Measurements from ENCODE around the gene ESPN.
"Not testable (repeated sequence)": the region's sequence is repeated elsewhere in the genome, so short reads cannot be mapped to it uniquely, and the experiment has no call there.

The ESPN gene

DNA sequence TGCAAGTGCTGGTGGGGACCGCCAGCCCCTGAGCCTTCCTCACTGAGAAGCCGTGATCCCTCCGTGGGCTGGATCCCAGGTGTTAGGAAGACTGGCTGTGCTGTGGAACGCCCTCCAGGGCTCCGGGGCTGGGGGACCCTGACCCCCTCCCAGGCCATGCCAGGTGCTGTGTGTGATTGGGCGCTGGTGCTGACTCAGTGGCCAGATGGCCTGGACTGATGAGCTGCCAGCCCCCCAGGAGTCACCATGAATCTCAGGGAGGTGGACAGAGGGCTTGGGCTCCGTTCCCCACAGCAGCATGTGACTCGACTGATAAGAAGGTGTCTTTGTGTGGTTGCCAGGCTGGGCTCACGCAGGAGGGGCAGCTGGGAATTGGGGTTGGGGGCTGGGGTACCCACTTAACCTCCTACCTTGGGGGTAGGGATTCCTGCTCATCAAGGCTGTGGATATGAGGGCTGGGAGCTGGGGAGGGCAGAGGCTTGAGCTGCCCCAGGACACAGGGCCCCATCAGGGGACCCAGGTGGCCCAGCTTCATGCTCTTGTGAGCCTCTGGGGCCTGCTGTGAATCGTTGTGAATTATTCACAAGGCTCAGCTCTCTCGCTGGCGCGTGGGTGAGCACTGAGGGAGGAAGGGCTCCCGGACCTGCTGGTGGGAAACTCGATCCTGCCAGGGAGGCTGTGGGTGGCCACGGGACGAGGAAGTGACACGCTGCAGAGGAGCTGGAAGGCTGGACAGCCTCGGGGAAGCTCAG is 5.3 kb downstream of the ESPN start:
- not testable (repeated sequence) for DNase-seq

DNA sequence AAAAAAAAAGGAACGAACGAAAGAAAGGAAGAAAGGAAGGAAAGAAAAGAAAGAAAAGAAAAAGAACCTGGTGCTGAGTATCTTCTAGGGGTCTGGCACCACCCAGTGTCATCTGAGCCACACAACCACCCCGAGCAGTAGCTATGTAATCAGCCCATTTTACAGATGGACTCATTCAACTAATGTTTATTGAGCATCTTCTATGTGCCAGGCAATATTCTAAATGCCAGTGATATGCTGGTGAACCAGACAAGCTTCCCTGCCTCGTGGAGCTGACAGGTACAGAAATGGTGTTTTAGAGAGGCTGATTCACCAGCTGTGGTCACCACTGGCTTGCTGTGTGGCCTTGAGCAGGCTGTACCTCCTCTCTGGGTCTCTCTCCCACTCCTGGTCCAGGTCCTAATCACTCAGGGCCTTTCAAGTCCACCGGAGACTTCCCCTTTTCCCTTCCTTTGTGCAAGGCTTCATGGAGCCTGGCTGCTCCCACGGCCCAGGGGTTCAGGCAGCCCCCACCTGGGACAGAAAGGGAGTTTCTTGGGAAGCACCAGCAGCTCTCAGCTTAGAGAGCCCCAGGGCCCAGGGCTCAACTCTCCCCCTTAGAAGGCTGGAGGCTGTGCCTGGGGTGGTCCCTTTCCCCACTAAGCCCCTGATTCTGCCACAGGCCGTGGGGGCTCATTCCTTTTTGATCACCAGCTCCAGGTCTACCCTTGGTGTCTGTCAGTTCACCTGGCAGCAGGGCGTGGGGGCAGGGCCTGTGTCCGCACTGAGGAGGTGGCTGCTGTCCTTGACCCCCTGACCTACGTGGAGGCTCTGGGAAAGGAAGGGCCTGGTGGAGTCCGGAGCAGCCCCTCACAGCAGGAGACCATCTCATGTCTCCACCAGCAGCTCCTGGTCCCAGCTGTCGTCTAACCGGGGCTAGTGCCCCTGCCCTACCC is 7.3 kb downstream of the ESPN start:
- not testable (repeated sequence) for DNase-seq

DNA sequence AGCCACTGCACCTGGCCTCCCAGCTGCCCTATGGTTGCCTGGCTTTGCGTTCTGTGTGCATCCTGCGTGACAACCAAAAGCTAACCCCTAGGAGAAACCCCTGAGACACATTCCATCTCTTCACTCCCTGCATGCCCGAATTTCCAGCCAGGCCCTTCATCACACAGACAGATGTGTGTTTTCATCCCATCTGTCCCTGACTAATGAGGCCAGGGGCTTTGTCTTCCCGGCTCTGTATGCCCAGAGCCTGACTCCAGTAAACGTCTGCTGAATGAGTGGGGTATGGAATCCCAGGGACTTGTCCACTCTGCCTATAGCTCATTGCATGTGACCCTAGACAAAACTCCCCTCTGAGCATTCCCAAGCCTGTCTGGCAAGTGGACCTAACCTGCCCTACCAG is 9.6 kb downstream of the ESPN start:
- DNase-seq: no peak

DNA sequence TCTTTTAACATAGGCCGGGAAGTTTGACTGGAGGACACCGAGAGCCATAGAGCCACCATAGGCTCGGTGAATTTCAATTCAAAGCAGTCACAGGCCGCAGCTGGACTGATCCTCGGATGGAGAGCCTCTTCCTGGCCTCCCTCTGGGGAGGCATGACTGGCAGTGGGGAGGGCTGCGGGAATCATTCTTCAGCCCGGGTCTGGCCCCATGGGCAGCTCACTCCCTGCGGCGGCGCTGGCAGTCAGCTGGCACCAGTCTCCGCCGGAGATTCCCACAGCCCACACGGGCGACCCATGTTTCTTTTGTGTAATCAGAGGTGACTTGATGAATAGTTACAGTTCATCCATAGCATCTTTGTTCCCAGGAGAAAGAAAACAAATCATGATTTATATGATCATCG is 10.6 kb downstream of the ESPN start:
- no peak for DNase-seq

DNA sequence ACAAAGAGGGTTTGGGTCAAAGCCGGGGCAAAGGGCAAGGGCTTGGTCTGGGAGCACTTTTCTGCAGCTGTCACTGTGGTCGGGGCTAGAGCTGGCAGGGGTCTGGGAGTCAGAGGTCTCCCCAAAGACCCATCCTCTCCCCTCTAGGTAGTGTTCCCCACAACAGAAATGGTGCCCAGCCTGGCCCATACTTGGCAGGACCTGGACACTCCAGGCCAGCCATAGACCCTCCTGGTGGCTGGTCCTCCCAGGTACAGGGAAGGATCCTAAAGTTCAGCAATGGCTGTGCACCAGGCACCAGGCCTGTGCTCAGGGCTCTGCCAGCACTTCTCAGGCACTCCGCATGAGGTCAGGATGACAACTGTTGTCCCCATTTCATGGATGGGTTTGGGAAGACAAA is 11.0 kb downstream of the ESPN start:
- no peak for DNase-seq

DNA sequence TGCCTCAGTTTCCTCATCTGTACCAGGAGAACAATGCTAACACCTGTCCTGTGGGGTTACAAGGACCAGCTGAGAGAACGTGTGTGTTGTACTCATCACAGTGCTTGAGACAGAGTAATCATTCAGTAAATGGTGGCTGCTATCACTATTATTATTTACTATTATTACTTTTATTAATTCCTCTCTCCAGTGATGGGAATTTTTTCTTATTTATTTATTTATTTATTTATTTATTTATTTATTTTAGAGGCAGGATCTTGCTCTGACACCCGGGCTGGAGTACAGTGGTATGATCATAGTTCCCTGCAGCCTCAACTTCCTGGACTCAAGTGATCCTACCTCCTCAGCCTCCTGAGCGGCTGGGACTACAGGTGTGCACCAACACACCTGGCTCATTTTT is 11.7 kb downstream of the ESPN start:
- DNase-seq: not testable (repeated sequence)

DNA sequence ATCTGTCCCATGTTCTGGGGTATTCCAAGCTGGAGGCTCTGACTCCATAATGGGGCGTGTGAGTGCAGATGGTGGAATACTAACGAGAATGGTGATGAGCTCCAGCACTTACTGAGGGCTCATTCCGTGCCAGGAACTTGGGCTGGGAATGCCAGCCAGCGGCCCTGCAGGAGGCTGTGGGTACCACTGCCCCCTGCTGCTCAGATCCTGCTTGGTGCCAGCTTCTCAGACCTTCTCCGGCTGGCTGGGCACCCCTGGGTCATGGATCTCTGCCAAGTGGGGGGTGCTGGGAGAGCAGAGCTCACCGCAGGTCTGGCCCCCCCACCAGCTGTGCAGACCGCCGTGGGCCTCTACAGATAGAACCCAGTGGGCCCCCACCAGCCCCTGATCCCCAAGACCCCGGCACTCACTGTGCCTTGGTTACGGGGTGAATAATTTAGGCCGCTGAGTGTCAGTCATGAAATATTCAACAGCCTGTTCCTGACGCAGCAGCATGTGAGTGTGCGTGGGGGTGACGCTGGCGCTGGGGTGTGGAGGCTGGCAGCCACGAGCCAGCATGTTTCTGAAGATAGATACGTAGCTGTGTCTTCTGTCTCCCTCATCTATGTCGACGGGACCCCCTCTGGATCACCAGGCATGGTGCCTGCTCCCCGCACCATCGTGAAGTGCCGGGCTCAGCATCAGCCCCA is 12.6 kb downstream of the ESPN start:
- DNase-seq: peak in 10 of 14 donors; percentile 8 to 83 (median 28)

DNA sequence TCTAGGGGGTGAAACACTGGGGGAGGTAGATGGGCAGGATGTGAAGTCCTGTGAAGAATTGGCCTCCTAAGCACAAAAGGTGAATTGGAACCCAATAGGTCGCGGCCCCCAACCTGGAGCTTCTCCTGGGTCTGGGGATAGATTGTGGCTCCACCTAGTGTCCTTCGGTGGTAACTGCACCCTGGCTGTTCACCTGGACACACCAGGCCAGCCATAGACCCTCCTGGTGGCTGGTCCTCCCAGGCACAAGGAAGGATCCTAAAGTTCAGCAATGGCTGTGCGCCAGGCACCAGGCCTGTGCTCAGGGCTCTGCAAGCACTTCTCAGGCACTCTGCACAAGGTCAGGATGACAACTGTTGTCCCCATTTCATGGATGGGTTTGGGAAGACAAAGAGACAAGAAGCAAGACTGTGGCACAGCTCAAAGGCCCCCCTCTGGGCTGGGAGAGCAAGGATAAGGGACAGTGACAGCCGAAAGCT is 13.5 kb downstream of the ESPN start:
- peak in 11 of 14 donors; percentile 5 to 61 (median 23) for DNase-seq

DNA sequence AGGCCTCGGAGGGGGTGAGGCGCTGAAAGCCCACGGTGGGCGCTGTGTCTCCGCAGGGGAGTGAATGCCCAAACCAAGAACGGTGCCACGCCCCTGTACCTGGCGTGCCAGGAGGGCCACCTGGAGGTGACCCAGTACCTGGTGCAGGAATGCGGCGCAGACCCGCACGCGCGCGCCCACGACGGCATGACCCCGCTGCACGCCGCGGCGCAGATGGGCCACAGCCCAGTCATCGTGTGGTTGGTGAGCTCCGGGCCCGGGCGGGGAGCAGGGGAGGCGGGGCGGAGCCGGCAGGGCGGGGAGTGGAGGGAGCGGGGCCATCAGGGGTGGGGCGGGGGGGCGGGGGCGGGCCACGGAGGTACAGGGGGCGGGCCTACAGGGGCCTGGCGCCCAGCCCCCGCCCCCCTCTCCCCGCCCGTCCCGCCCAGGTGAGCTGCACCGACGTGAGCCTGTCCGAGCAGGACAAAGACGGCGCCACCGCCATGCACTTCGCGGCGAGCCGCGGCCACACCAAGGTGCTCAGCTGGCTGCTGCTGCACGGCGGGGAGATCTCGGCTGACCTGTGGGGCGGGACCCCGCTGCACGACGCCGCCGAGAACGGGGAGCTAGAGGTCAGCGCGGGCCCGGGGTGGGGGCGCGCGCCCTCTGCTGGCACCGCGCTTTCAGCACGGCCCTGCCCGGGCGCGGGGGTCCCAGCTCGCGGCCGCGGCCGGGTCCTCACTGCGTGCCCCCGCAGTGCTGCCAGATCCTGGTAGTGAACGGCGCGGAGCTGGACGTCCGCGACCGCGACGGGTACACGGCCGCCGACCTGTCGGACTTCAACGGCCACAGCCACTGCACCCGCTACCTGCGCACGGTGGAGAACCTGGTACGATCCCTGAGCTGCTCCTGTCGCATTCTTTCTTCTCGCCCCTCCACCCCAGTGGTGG is 15.9 kb downstream of the ESPN start:
- DNase-seq: no peak

DNA sequence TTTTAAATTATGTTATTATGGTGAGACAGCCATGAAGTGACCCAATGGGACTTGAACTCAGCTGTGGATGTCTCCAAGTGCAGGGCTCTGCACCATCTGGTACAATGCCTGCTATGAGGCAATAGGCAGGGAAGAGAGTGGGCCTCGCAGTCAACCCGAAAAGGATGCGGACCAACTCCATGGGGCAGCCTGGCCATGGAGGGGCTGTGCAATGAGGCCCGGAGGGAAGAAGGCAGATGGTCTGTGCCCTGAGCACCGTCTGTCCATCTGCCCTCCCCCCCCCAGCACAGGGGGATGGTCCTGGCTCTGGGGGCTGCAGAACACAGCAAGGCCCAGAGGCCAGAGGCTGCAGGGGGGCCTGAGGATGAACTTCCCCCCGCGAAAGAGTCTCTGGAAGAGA is 17.0 kb downstream of the ESPN start:
- DNase-seq: no peak

DNA sequence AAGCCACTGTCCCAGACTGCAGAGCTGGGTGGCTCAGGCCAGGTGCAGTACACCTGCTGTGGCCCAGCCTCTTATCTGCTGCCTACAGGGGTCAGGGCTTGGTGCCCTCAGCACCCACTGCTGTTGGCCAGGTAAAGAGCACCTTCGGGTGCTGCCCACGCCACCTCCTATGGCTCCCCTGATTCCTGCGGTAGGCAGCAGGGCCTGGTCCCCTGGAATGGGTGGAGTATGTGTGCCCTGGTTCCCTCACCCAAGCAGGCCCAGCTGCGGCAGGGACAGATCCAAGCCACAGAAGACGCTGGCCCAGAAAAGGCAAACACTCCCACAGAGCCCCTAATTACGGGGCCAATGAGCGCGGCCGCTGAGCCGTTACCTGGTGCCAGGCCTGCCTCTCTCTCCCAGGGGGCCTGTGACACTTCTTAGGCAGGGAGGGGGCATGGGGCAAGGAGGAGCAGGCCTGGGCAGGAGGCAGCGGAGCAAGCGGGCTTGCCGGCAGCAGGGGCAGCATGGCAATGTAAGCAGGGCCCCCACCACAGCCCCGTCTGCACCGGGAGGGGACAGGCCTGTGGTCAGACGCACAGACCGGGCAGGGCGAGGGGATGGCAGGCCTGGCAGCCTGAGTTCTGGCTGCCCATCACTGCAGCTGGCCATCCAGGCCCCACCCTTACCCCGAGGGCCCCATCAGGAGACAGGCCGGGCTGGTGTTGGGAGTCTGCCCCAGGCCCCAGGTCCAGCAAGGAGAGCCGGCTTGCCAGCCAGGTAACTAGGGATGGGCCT is 19.0 kb downstream of the ESPN start:
- no peak for DNase-seq

DNA sequence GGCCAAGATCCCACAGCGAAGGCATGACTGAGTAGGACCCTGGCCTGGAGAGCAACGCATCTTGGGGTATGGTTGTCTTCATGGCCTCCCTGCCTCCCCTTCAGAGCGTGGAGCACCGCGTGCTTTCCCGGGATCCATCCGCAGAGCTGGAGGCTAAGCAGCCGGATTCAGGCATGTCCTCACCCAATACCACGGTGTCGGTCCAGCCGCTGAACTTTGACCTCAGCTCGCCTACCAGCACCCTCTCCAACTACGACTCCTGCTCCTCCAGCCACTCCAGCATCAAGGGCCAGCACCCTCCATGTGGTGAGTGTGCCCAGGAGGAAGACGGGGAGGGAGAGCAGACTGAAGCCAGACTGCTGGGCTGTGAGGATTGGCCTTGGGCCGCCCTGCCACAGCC is 19.8 kb downstream of the ESPN start:
- DNase-seq: no peak

DNA sequence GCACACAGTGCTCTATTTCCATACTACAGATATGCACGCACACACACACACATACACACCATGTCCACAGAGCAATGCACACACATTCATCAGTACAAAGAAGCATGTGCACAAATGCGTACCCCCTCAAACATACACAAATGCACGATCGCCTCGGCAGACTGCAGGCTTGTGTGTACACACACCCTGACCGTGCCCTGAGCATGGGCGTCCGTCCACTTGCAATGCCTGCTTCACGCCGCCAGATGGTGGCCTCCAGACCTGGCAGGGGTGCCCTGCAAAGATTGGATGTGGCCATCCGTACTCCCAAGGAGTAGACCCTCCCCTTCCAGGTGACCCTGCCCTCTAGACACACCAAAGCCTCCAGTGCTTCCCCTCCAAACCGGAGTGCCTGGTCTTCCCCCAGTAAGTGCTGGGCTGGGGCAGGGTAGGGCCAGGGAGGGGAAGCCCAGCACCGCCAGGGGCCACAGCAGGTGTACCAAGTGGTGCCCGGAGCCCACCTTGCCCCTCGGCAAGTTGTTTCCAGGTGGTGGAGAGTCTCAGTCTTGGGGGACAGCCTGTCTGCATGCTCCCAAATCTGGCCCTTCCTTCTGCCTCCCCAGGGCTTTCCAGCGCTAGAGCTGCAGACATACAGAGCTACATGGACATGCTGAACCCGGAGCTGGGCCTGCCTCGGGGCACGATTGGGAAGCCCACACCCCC is 20.6 kb downstream of the ESPN start:
- DNase-seq: peak in 2 of 14 donors; percentile 5 to 26

DNA sequence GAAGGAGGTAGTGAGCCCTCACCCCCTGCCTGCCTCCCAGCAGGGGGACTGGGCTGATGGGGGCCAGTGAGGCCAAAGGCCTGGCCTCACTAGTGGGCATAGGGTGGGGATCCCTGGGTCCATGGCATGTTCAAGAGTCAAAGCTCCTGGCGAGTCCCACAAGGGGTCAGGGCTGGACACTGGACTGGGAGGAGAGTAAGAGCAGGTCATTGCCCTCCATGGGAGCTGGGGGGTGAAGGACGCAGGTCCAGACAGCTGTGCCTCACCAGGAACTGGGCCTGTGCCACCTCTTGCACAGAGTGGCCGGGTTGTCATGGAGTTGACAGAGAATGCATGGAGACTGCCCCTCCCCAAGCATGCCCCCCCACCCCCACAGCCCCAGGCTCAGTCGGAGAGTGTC is 21.4 kb downstream of the ESPN start:
- DNase-seq: not testable (repeated sequence)

DNA sequence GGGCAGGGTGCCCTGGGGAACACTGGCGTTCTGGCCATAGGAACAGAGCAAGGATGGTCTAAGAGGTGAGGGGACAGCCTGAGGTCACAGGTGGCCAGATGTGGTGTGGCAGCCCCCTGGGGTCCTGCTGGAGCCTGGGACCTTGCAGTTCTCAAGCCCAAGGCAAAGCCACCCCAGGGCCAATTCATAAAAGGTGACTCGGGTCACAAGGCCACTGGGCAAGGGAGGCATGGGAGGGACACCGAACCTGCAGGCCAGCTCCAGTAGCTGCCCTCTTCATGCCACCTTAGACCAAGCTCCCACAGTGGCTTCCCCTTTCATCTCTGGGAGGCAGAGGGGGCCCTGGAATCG is 22.1 kb downstream of the ESPN start:
- no peak for DNase-seq

DNA sequence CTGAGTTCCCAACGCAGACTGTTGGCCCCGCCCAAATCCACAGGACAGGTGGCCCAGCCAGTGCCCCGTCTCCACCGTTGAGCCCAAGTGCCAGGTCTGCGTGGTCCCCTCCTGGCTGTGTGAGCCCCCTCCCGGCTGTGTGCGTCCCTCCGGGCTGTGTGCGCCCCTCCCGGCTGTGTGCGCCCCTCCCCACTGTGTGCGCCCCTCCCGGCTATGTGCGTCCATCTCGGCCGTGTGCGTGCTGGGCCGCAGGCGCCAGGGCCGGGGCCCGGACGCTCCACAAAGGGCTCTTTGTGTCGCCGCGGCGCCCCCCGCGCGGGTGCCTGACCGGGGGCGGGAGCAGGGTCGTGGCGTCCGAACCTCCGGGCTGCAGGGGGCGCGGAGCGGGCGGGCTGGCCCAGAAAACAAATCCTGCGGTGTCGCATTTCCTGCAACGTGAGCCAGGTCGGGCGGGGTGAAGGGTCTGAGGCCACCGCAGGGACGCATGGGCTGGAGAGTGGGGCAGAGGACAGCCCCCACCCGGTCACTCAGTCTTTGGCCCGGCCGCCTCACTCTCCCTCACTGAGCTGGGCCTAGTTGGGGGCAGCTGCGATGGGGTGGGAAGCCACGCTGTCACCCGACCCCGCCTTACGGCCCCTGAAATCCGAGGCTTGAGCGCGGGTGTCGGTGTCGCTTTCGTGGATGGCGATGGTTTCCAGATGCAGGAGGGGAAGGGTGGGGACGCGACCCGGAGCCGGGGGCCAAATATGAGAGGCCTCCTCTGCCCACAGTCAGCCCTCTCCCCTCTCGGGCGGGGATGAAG is 22.6 kb downstream of the ESPN start:
- no peak for DNase-seq

DNA sequence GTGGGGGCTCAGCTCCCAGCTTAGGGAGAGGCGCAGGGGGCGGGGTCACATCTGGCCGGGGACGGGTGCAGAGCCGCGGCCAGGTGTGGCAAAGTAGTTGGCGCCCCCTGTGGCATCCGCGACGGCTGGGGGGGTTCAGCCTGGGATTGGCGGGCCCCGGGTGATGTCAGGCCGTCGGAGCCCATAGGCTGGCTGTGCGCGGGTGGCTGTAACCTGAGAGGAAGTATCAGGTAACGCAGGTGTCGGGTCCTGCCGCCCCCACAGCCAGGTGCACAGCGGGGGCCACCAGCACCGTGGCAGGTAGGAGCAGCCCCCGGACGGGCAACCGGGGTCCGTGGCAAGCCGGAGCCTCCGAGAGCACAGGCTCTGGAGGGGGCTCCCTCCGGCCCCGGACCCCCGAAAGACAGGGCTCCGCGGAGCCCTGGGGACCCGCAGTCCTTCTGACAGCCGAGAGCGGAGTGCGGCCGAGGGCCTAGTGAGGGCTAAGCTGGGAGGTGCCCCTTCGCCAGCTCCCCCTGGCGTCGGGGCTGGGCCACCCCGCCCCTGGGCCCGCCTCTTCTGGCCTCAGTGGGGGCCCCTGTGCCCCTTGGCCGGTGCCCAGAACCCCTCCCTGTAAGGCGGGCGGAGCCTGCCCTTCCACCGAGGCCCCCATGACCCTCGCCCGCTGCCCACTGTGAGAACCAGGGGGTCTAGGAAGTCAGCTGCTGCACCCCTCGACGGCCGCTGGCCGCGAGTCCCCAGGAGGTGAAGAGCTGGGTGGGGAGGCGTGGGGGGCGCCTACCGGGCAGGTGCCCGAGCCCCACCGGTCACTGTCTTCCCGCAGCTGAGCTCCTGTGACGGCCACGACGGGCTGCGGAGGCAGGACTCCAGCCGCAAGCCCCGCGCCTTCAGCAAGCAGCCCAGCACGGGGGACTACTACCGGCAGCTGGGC is 23.5 kb downstream of the ESPN start:
- no peak for DNase-seq

All from C1 segment of cervical spinal cord (tissue), 14 donors.